Omental fat pad (tissue), 4 donors: ENCODE results near the gene SIX5. TPM values are rescaled to one million over a fixed set of nuclear protein-coding genes. Genes with fewer than 3 reads are reported as not detected.

Experiments used
- ATAC-seq: fragments of 150-250 bp; one replicate; pipeline ENCODE4 v1.9.1; 2016; ENCODE audit warnings: mild to moderate bottlenecking, moderate library complexity; ENCODE audit not compliant: low FRiP score
- DNase-seq: peaks from one replicate; pipeline ENCODE4 v3.0.0-alpha.2; 2019; ENCODE audit warnings: low spot score
- CTCF ChIP-seq, 3 donors: fragments of 450-650 bp; IDR thresholded peaks; one replicate each; pipeline ENCODE4 v1.5.1; 2016 to 2017; ENCODE audit warnings: antibody characterized with exemption in 3 of 3, mild to moderate bottlenecking in 3 of 3, moderate library complexity in 2 of 3
- total RNA-seq, 4 donors: library from RNA; depleted of rRNA; stranded (reverse); fragments of >200 nt; gene quantifications; one replicate each; pipeline ENCODE4 v1.1.0, GENCODE V29; 2016

SIX5 gene
- total RNA-seq, 4 donors from 2014 or later, result 4.3 to 13.4 (median 7.8) TPM

- ATAC-seq, result no peak
- no peak for TF ChIP-seq CTCF (IDR thresholded peaks at IDR 0.05)
- no peak for DNase-seq
These were observed 45.2 kb upstream of the SIX5 start for GRCh38 chr19:45814166-45814780.

GRCh38 chr19:45812297-45812696 is 43.2 kb upstream of the SIX5 start:
- no peak for ATAC-seq
- no peak for DNase-seq

GRCh38 chr19:45809643-45810159 is 40.6 kb upstream of the SIX5 start:
- ATAC-seq (no peak), DNase-seq (no peak)
- no peak for TF ChIP-seq CTCF (IDR thresholded peaks at IDR 0.05)

More at GRCh38 chr19:45812297-45812696, 43.2 kb upstream of the SIX5 start:
- TF ChIP-seq CTCF (IDR thresholded peaks at IDR 0.05), result no peak

GRCh38 chr19:45805719-45806118 is 36.7 kb upstream of the SIX5 start:
- DNase-seq (no peak), ATAC-seq (no peak)
- TF ChIP-seq CTCF (IDR thresholded peaks at IDR 0.05), result no peak

GRCh38 chr19:45804959-45805230 is 35.8 kb upstream of the SIX5 start:
- DNase-seq (no peak), ATAC-seq (no peak)
- TF ChIP-seq CTCF (IDR thresholded peaks at IDR 0.05), result no peak

- DNase-seq (no peak), ATAC-seq (no peak)
- TF ChIP-seq CTCF (IDR thresholded peaks at IDR 0.05), result no peak
These were observed 35.3 kb upstream of the SIX5 start for GRCh38 chr19:45804140-45804958.
